ENCODE measurements around the gene TTPAL.

The TTPAL gene

DNA sequence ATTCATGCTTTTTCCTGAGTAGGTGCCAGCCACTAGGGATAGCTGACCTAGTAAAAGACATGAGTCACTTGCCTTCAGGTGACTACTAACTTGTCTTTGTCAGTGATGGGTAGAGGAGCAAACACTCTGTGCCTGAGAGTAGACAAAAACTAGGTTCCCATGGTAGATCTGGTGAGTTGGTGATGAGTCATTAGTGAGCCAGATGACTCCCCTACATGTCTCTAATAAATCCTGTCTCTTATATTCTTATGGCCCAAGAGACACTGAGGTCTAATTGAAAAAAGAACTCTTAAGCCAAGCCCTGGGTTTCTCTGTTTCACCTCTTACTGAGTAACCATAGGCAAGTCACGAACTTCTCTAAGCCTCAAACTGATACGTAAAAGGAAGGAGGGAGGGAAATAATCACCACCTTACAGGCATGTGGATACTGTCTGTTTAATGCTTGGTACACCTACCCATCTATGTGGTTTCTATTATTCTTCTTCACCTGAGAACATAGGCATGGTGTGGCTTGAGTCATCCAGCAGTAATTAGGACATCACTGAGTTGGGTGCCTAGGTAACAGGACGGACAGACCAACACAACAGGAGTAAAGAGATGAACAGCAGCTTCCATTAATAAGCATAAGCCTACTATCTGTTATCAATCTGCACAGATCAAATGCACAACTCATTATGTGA is 20.3 kb downstream of the TTPAL start:
- ATAC-seq (ENCODE audit: low read depth) (peak; percentile 78), DNase-seq (ENCODE audit: low spot score) (peak; percentile 85)
- no peaks in the 10 kb centered on the region for H3K9me3 ChIP-seq (ENCODE audit: severe bottlenecking)
- H3K27ac ChIP-seq (ENCODE audit: poor library complexity, severe bottlenecking): peak overlapping the region; percentile 98
- TF ChIP-seq, protein P1, sequence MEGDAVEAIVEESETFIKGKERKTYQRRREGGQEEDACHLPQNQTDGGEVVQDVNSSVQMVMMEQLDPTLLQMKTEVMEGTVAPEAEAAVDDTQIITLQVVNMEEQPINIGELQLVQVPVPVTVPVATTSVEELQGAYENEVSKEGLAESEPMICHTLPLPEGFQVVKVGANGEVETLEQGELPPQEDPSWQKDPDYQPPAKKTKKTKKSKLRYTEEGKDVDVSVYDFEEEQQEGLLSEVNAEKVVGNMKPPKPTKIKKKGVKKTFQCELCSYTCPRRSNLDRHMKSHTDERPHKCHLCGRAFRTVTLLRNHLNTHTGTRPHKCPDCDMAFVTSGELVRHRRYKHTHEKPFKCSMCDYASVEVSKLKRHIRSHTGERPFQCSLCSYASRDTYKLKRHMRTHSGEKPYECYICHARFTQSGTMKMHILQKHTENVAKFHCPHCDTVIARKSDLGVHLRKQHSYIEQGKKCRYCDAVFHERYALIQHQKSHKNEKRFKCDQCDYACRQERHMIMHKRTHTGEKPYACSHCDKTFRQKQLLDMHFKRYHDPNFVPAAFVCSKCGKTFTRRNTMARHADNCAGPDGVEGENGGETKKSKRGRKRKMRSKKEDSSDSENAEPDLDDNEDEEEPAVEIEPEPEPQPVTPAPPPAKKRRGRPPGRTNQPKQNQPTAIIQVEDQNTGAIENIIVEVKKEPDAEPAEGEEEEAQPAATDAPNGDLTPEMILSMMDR (IDR thresholded peaks at IDR 0.05; ENCODE audit: poor library complexity, severe bottlenecking): no peak
- peaks cover 43% of the 10 kb centered on the region for H3K4me1 ChIP-seq (ENCODE audit: insufficient read depth, poor library complexity, severe bottlenecking)
- H3K4me3 ChIP-seq (ENCODE audit: severe bottlenecking): no peak overlapping the region
- H3K36me3 ChIP-seq (ENCODE audit: low read depth): peaks cover 85% of the 10 kb centered on the region
- H3K27me3 ChIP-seq (ENCODE audit: insufficient read depth, poor library complexity, severe bottlenecking): no peaks in the 10 kb centered on the region

DNA sequence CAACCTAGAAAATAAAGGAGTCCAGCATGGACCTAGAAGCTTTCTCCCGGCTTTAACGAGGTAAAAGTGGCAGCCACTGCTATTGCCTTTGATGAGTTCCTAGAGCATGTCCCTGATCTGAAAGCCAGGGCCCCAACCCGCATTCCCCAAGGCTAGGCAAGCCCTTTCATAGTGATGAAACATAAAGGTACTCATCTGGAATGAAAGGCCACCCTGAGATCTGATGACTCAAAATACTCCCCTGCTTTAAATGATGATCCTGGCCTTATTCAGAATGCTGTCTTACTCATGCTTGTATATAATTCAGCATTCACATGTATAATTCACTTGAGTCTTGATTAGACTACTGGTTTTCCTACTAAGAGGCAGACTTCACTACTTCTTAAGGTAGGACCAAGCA is 21.3 kb downstream of the TTPAL start:
- TF ChIP-seq, protein P1 (IDR thresholded peaks at IDR 0.05; ENCODE audit: poor library complexity, severe bottlenecking): no peak
- Histone ChIP-seq H3K4me1 (ENCODE audit: insufficient read depth, poor library complexity, severe bottlenecking) (peaks cover 43% of the 10 kb centered on the region), H3K4me3 (ENCODE audit: severe bottlenecking) (no peak overlapping the region), H3K9me3 (ENCODE audit: severe bottlenecking) (no peaks in the 10 kb centered on the region), H3K27me3 (ENCODE audit: insufficient read depth, poor library complexity, severe bottlenecking) (no peaks in the 10 kb centered on the region), H3K27ac (ENCODE audit: poor library complexity, severe bottlenecking) (peak overlapping the region; percentile 98), H3K36me3 (ENCODE audit: low read depth) (peaks cover 85% of the 10 kb centered on the region)
- ATAC-seq (ENCODE audit: low read depth) (peak; percentile 71), DNase-seq (ENCODE audit: low spot score) (peak; percentile 98)

DNA sequence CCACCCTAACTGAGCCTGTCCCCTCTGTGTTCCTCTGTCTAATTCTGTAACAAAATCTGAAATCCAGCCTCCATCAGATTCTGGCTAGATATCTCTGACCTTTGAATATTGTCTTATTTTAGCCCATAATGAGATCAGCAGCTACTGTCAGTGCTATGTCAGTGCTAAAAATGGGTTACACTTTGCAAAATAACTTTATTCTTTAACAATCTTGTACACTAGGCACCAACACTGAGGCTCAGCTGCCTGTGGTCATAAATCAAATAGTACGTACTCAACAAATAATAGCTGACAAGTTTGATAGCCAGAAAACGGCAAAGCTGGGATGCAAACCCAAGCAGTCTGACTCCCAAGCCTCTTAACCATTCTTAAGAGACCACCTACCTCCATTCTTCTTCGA is 22.1 kb downstream of the TTPAL start:
- ATAC-seq (ENCODE audit: low read depth) (no peak), DNase-seq (ENCODE audit: low spot score) (no peak)
- peaks cover 43% of the 10 kb centered on the region for H3K4me1 ChIP-seq (ENCODE audit: insufficient read depth, poor library complexity, severe bottlenecking)
- H3K27me3 ChIP-seq (ENCODE audit: insufficient read depth, poor library complexity, severe bottlenecking): no peaks in the 10 kb centered on the region
- H3K27ac ChIP-seq (ENCODE audit: poor library complexity, severe bottlenecking): peak overlapping the region; percentile 98
- no peak overlapping the region for H3K4me3 ChIP-seq (ENCODE audit: severe bottlenecking)
- peaks cover 85% of the 10 kb centered on the region for H3K36me3 ChIP-seq (ENCODE audit: low read depth)
- no peaks in the 10 kb centered on the region for H3K9me3 ChIP-seq (ENCODE audit: severe bottlenecking)
- TF ChIP-seq, protein P1 (IDR thresholded peaks at IDR 0.05; ENCODE audit: poor library complexity, severe bottlenecking): no peak

DNA sequence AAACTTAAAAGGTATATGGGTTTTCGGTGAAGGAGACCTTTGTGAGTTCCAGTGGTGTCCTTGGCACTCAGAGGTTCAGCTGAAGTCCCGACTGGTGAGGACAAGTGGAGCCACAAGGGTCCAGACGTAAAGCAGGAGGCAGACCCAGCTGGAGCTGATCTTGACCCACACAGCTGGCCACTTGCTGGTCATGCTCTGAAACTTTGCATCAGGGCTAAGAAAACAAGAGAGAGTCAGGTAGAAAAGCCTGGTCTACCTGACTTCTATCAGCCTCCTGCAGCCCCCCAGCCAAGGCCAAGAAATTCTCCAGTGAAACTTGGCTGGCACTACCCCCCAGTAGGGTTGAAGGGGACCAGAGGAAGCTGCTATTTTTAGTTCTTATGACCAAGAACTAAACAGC is 24.5 kb downstream of the TTPAL start:
- TF ChIP-seq, protein P1 (IDR thresholded peaks at IDR 0.05; ENCODE audit: poor library complexity, severe bottlenecking): no peak

DNA sequence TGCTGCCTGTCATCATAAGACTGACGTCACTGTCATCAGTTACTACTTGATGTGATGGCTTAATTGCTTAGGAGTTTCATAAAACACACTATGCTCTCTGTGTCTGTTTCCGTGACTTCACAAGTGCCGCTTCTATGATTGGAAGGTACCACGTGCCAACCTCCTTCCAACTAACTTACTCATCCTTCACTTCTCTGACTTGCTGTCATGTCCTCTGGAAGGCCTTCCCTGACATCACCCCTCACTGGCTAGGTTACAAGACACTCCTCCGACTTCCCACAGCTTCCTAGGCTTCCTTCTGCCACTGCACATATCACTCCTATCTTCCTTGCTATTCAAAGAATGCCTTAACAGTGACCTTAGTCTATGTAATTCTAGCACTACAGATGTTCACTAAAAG is 25.8 kb downstream of the TTPAL start:
- TF ChIP-seq, protein P1 (IDR thresholded peaks at IDR 0.05; ENCODE audit: poor library complexity, severe bottlenecking): no peak
- Histone ChIP-seq H3K4me3 (ENCODE audit: severe bottlenecking) (no peak overlapping the region), H3K4me1 (ENCODE audit: insufficient read depth, poor library complexity, severe bottlenecking) (peaks cover 17% of the 10 kb centered on the region), H3K27ac (ENCODE audit: poor library complexity, severe bottlenecking) (no peak overlapping the region), H3K9me3 (ENCODE audit: severe bottlenecking) (no peaks in the 10 kb centered on the region), H3K36me3 (ENCODE audit: low read depth) (peaks cover 89% of the 10 kb centered on the region), H3K27me3 (ENCODE audit: insufficient read depth, poor library complexity, severe bottlenecking) (no peaks in the 10 kb centered on the region)
- no peak for ATAC-seq (ENCODE audit: low read depth)
- no peak for DNase-seq (ENCODE audit: low spot score)

More for the DNA sequence above, 24.5 kb downstream of the TTPAL start:
- Histone ChIP-seq H3K27ac (ENCODE audit: poor library complexity, severe bottlenecking) (no peak overlapping the region), H3K4me3 (ENCODE audit: severe bottlenecking) (no peak overlapping the region), H3K36me3 (ENCODE audit: low read depth) (peaks cover 85% of the 10 kb centered on the region), H3K9me3 (ENCODE audit: severe bottlenecking) (no peaks in the 10 kb centered on the region), H3K27me3 (ENCODE audit: insufficient read depth, poor library complexity, severe bottlenecking) (no peaks in the 10 kb centered on the region), H3K4me1 (ENCODE audit: insufficient read depth, poor library complexity, severe bottlenecking) (peaks cover 29% of the 10 kb centered on the region)
- DNase-seq (ENCODE audit: low spot score) (no peak), ATAC-seq (ENCODE audit: low read depth) (no peak)

All from RWPE2 (cell line).